Measurements from ENCODE around the gene BCAR3.

Gene BCAR3

DNA sequence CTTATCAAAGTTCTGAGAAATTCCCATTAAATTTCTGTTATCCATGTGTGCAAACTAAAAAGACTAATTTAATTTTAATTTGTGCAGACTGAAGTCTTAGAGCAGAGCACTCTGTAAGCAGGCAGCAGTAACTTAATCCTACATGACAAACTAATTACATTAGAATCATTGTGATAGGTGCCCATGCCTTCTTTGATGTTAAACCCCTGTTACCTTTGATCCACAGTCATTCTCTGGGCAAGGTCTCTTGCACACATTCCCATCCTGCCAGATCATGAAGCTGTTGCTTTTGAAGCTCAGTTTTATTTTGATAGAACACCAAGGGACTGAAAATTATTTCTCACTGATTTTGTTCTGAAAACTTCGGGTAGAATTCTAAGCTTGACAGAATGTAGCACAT is 77.2 kb downstream of the BCAR3 start:
- no peak overlapping the region for H3K4me3 ChIP-seq (ENCODE audit: low read depth, low read length)
- no peaks in the 10 kb centered on the region for H3K9me3 ChIP-seq (ENCODE audit: control insufficient read depth, insufficient read depth, low read length)
- H3K27me3 ChIP-seq (ENCODE audit: control insufficient read depth, insufficient read depth, low read length) = no peaks in the 10 kb centered on the region
- H3K4me1 ChIP-seq (ENCODE audit: control insufficient read depth, insufficient read depth, low read length) = no peaks in the 10 kb centered on the region
- H3K36me3 ChIP-seq (ENCODE audit: control insufficient read depth, insufficient read depth, low read length) = no peaks in the 10 kb centered on the region
- H3K9ac ChIP-seq (ENCODE audit: low read depth, low read length) = no peak overlapping the region

DNA sequence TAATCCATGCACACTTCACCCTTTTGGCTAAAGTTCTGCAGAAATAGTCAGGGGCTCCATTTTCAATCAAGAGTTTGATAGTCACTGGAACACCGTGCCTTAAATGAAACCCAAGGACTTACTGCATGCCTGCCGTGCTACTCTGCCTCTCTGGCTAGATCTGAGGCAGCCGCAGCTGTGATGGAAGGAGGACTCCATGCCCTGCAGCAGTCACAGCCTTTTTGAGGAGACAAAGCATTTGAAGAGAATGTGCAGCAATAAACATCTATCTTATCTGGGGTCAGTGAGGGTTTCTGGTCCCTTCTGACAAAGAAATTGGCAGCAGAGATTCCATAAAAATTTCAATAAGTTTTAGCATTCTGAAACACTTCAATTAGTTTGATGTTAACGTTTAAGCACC is 78.0 kb downstream of the BCAR3 start:
- no peaks in the 10 kb centered on the region for H3K27me3 ChIP-seq (ENCODE audit: control insufficient read depth, insufficient read depth, low read length)

DNA sequence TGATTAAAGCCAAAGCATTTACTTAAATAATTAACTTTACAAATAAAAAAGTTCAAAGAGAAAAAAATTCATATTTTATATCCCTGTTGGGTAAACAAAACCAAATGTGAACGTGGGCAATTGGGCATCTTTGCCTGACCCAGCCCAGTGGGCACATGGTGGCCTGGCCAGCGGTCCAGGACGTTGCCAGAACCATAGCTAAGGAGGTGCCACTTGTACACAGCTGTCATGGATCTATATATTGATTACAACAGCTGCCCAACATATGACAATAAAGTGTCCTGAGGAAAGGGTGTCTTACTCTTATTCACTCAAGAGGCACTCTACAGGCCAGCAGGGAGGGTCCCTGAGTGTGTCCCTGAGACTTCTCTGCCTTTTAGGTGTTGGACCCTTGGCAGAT is 78.5 kb downstream of the BCAR3 start:
- no peaks in the 10 kb centered on the region for H3K36me3 ChIP-seq (ENCODE audit: control insufficient read depth, insufficient read depth, low read length)
- no peaks in the 10 kb centered on the region for H3K27me3 ChIP-seq (ENCODE audit: control insufficient read depth, insufficient read depth, low read length)
- H3K9ac ChIP-seq (ENCODE audit: low read depth, low read length) = no peak overlapping the region

More for the DNA sequence above, 78.0 kb downstream of the BCAR3 start:
- Histone ChIP-seq H3K9me3 (ENCODE audit: control insufficient read depth, insufficient read depth, low read length) (no peaks in the 10 kb centered on the region), H3K9ac (ENCODE audit: low read depth, low read length) (no peak overlapping the region), H3K4me3 (ENCODE audit: low read depth, low read length) (no peak overlapping the region), H3K36me3 (ENCODE audit: control insufficient read depth, insufficient read depth, low read length) (no peaks in the 10 kb centered on the region), H3K4me1 (ENCODE audit: control insufficient read depth, insufficient read depth, low read length) (no peaks in the 10 kb centered on the region)

DNA sequence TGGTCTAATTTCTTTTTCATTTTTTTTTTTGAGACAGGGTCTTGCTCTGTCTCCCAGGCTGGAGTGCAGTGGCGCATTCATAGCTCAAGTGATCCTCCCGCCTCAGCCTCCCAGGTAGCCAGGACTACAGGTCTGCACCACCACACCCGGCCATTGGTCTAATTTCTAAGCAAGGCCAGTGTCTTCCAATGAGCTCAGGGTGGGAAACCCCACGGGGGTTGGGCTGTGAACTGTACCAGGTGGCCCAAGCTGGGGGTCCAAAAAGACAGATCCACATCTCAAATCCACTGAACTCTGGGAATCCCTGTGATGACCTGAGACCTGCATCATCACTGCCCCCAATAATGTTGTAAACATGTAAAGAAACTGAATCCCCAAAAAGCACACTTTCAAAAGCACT is 79.5 kb downstream of the BCAR3 start:
- Histone ChIP-seq H3K36me3 (ENCODE audit: control insufficient read depth, insufficient read depth, low read length) (no peaks in the 10 kb centered on the region), H3K27me3 (ENCODE audit: control insufficient read depth, insufficient read depth, low read length) (no peaks in the 10 kb centered on the region), H3K4me3 (ENCODE audit: low read depth, low read length) (no peak overlapping the region), H3K4me1 (ENCODE audit: control insufficient read depth, insufficient read depth, low read length) (no peaks in the 10 kb centered on the region), H3K9me3 (ENCODE audit: control insufficient read depth, insufficient read depth, low read length) (no peaks in the 10 kb centered on the region), H3K9ac (ENCODE audit: low read depth, low read length) (no peak overlapping the region)

More for the DNA sequence above, 78.5 kb downstream of the BCAR3 start:
- H3K4me1 ChIP-seq (ENCODE audit: control insufficient read depth, insufficient read depth, low read length) = no peaks in the 10 kb centered on the region
- H3K4me3 ChIP-seq (ENCODE audit: low read depth, low read length) = no peak overlapping the region
- H3K9me3 ChIP-seq (ENCODE audit: control insufficient read depth, insufficient read depth, low read length) = no peaks in the 10 kb centered on the region

DNA sequence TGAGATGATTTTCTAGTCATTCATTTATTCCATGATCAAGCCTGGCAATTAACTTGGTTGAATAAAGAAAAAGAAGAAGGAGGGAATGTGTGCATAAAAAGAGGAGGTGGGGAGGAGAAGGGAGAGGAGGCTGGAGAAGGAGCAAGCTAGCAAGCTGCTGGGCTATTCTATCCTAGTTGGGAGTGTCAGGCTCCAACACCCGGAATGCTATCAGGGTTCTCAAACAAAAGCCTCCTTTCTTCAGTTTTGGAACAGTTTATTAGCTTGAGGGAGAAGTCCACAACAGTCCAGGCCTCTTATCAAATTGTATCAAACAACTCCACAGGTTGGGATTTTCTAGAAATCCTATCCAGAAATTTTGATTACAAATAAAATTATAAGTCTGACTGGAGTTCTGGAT is 80.0 kb downstream of the BCAR3 start:
- H3K36me3 ChIP-seq (ENCODE audit: control insufficient read depth, insufficient read depth, low read length) = no peaks in the 10 kb centered on the region

DNA sequence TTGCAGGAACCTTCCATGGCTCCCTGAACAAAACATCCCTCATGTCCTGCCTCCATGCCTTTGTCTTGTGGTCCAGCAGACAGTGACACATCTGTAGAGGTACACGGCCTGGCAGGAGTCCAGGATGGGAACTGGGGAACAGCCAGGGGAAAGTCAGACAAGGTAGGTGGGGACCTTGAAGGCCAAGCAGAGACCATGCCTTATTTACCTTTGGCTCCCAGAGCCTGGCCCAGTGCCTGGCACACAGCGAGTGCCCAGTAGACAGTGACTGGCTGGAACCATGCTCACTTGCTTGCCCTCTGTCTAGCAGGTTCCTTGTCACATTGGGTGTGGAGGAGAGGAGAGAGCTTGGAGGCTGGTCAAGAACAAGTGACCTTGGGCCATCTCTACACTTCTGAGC is 81.0 kb downstream of the BCAR3 start:
- H3K27me3 ChIP-seq (ENCODE audit: control insufficient read depth, insufficient read depth, low read length) = no peaks in the 10 kb centered on the region

More for the DNA sequence above, 80.0 kb downstream of the BCAR3 start:
- no peaks in the 10 kb centered on the region for H3K4me1 ChIP-seq (ENCODE audit: control insufficient read depth, insufficient read depth, low read length)
- no peaks in the 10 kb centered on the region for H3K9me3 ChIP-seq (ENCODE audit: control insufficient read depth, insufficient read depth, low read length)
- H3K9ac ChIP-seq (ENCODE audit: low read depth, low read length) = no peak overlapping the region
- no peak overlapping the region for H3K4me3 ChIP-seq (ENCODE audit: low read depth, low read length)
- H3K27me3 ChIP-seq (ENCODE audit: control insufficient read depth, insufficient read depth, low read length) = no peaks in the 10 kb centered on the region

DNA sequence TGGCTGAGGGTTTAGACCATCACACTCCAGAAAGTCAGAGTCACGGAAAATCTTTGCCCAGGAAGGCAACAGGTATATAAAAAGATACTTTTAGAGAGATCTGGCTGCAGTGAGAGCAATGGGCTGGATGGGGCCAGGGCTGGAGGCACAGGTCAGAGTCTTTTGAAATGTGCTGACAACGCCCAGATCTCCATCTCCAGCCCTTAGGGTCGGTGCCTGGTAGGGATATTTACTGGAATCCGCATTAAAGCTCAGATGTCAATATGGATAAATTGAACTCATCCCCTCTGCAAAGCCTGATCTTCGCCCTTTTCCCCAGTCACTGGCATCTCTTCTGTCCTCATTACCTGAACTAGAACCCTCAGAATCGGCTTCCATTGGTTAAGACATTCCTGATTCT is 82.2 kb downstream of the BCAR3 start:
- no peaks in the 10 kb centered on the region for H3K27me3 ChIP-seq (ENCODE audit: control insufficient read depth, insufficient read depth, low read length)

More for the DNA sequence above, 81.0 kb downstream of the BCAR3 start:
- H3K4me1 ChIP-seq (ENCODE audit: control insufficient read depth, insufficient read depth, low read length) = no peaks in the 10 kb centered on the region
- no peaks in the 10 kb centered on the region for H3K9me3 ChIP-seq (ENCODE audit: control insufficient read depth, insufficient read depth, low read length)
- H3K36me3 ChIP-seq (ENCODE audit: control insufficient read depth, insufficient read depth, low read length) = no peaks in the 10 kb centered on the region
- no peak overlapping the region for H3K4me3 ChIP-seq (ENCODE audit: low read depth, low read length)
- no peak overlapping the region for H3K9ac ChIP-seq (ENCODE audit: low read depth, low read length)

DNA sequence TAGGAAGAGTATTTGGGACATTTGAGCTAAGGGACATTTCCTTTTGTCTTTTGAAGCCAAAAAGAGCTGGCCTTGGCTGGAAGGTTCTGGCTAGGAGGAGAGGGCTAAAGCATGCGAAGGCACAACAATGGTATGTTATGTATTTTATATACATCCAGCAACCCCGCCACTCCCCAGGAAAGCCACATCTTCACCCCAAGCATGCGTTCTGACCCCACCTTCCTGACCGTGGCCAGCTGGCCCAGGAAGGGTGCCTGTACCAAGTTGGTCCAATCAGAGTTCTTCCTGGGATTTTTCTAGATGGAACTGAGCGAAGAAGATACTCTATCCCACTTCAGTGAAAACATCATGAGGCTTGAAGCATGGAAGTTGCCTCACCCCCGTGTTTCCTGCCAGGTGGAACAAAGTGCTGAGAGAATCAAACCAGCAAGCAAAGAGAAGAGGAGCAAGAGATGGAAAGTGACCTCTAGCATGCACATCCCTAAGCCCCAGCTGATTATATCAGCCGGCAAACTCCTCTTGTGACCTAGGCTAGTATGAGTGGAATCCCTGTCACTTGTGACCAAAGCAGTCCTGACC is 82.7 kb downstream of the BCAR3 start:
- H3K4me1 ChIP-seq (ENCODE audit: control insufficient read depth, insufficient read depth, low read length) = peaks cover 3% of the 10 kb centered on the region
- no peaks in the 10 kb centered on the region for H3K36me3 ChIP-seq (ENCODE audit: control insufficient read depth, insufficient read depth, low read length)
- no peaks in the 10 kb centered on the region for H3K9me3 ChIP-seq (ENCODE audit: control insufficient read depth, insufficient read depth, low read length)
- H3K4me3 ChIP-seq (ENCODE audit: low read depth, low read length) = no peak overlapping the region
- no peak overlapping the region for H3K9ac ChIP-seq (ENCODE audit: low read depth, low read length)
- H3K27me3 ChIP-seq (ENCODE audit: control insufficient read depth, insufficient read depth, low read length) = no peaks in the 10 kb centered on the region

More for the DNA sequence above, 82.2 kb downstream of the BCAR3 start:
- H3K9me3 ChIP-seq (ENCODE audit: control insufficient read depth, insufficient read depth, low read length) = no peaks in the 10 kb centered on the region
- H3K4me3 ChIP-seq (ENCODE audit: low read depth, low read length) = no peak overlapping the region
- no peaks in the 10 kb centered on the region for H3K4me1 ChIP-seq (ENCODE audit: control insufficient read depth, insufficient read depth, low read length)
- no peaks in the 10 kb centered on the region for H3K36me3 ChIP-seq (ENCODE audit: control insufficient read depth, insufficient read depth, low read length)
- no peak overlapping the region for H3K9ac ChIP-seq (ENCODE audit: low read depth, low read length)

DNA sequence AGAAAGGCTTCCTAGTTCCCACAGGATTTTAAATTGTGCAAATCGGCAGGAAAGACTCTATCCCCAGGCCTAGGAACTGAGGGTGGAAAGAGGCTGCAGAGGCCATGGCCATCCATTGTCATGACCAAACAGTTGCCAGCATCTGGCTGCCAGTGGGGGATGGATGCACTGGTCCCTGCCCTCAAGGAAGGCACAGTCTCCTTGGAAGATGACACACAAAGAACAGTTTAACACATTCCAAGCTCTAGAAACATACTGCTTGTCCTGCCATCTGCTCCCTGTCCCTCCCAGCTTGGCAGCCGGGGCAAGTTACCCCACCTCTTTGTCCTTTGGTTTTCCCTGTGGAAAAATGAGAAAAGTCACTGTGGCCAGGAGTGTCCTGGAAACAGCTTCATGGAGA is 83.2 kb downstream of the BCAR3 start:
- H3K27me3 ChIP-seq (ENCODE audit: control insufficient read depth, insufficient read depth, low read length) = no peaks in the 10 kb centered on the region
- no peak overlapping the region for H3K9ac ChIP-seq (ENCODE audit: low read depth, low read length)
- no peak overlapping the region for H3K4me3 ChIP-seq (ENCODE audit: low read depth, low read length)
- H3K36me3 ChIP-seq (ENCODE audit: control insufficient read depth, insufficient read depth, low read length) = no peaks in the 10 kb centered on the region
- peaks cover 8% of the 10 kb centered on the region for H3K4me1 ChIP-seq (ENCODE audit: control insufficient read depth, insufficient read depth, low read length)
- no peaks in the 10 kb centered on the region for H3K9me3 ChIP-seq (ENCODE audit: control insufficient read depth, insufficient read depth, low read length)

DNA sequence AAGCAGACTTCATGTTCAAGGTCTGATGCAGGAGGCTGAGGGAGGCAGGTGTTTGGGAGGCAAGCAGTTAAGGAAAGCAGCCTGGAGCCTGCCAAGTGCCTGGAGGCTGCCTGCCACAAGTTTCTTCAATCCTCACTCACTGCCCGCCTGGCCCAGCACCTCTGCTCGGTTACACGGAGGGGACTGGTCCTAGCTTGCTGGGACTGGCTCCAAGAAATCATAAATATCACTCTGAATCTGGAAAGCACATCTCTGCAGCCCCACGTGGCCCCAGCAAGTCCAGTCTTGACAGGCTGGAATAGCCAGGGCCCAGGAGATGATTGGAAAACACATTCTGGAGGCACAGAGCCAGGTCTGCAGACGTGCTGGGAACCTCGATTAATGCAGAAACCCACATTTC is 83.9 kb downstream of the BCAR3 start:
- Histone ChIP-seq H3K4me3 (ENCODE audit: low read depth, low read length) (no peak overlapping the region), H3K9me3 (ENCODE audit: control insufficient read depth, insufficient read depth, low read length) (no peaks in the 10 kb centered on the region), H3K9ac (ENCODE audit: low read depth, low read length) (no peak overlapping the region), H3K27me3 (ENCODE audit: control insufficient read depth, insufficient read depth, low read length) (no peaks in the 10 kb centered on the region), H3K36me3 (ENCODE audit: control insufficient read depth, insufficient read depth, low read length) (no peaks in the 10 kb centered on the region), H3K4me1 (ENCODE audit: control insufficient read depth, insufficient read depth, low read length) (peaks cover 8% of the 10 kb centered on the region)

DNA sequence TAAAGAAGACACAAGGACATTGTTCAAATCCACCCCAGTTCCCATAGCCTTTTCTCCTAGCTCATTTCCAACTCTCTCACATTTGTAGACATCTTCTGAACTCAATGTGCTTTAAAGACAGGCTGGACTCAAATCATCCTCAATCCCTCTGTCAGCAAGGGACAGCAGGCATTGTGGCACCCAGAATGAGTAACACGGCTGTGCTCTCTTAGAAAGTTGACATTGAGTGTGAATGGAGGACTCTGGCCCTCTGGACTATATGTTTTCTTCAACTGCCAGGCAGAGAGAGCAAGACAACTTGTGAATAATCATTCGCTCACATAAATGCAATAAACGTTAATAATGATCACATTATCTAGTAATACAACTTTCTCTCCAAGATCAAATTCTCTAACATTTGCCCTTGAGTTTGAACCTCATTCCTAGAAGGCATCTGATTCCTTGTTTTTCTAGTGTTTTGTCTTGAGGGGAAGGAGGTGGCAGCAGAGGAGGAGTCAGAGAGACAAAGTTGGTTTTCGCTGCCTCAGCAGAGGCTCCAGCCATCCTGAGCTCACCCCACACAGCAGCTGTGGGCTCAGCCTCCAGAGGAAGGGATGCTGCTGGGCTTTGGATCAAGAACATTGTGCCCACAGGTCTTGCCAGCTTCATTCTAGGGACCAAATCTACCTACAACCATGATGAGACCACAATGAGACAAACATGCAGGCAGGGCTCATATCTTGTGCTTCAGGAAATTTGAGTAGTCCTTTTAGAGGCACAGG is 85.1 kb downstream of the BCAR3 start:
- H3K9ac ChIP-seq (ENCODE audit: low read depth, low read length) = no peak overlapping the region
- H3K27me3 ChIP-seq (ENCODE audit: control insufficient read depth, insufficient read depth, low read length) = no peaks in the 10 kb centered on the region
- no peak overlapping the region for H3K4me3 ChIP-seq (ENCODE audit: low read depth, low read length)
- H3K4me1 ChIP-seq (ENCODE audit: control insufficient read depth, insufficient read depth, low read length) = peaks cover 8% of the 10 kb centered on the region
- H3K36me3 ChIP-seq (ENCODE audit: control insufficient read depth, insufficient read depth, low read length) = no peaks in the 10 kb centered on the region
- no peaks in the 10 kb centered on the region for H3K9me3 ChIP-seq (ENCODE audit: control insufficient read depth, insufficient read depth, low read length)

DNA sequence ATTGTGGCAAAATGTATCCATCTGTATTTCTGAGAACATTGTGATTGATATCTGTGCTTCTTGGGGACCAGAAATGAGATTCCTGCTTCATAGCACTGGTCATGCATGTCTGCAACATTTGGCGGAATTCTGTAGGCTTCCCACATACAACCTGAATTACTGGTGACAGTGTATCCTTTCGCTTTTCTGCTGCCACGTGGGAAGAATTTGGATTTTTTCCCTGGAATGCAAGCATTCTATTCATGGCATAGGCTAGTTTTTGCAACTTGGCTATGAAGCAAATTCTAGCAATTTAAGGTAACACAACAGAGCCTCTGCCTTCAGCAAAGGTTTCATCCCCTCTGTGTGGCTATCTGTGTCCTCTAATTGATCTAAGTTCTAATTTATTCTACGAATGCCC is 85.9 kb downstream of the BCAR3 start:
- H3K9ac ChIP-seq (ENCODE audit: low read depth, low read length) = no peak overlapping the region
- H3K36me3 ChIP-seq (ENCODE audit: control insufficient read depth, insufficient read depth, low read length) = no peaks in the 10 kb centered on the region
- peaks cover 8% of the 10 kb centered on the region for H3K4me1 ChIP-seq (ENCODE audit: control insufficient read depth, insufficient read depth, low read length)
- H3K9me3 ChIP-seq (ENCODE audit: control insufficient read depth, insufficient read depth, low read length) = no peaks in the 10 kb centered on the region
- H3K4me3 ChIP-seq (ENCODE audit: low read depth, low read length) = no peak overlapping the region
- no peaks in the 10 kb centered on the region for H3K27me3 ChIP-seq (ENCODE audit: control insufficient read depth, insufficient read depth, low read length)

Measured in iPS-15b (cell line).